GM21423 (cell line): Measurements from ENCODE around the gene BNC1.

Experiments
- ATAC-seq: cut with Tn5 transposase; IDR thresholded peaks from one replicate; pipeline ENCODE4 v1.9.1; 2021; ENCODE audit warnings: mild to moderate bottlenecking, moderate library complexity; ENCODE audit not compliant: unreplicated experiment

The BNC1 gene

GRCh38 chr15:83284559-83285283, at the start of gene BNC1:
Gene BNC1 (minus strand): TSS chr15:83284664. CDS start chr15:83284628, 36 bp downstream.
- no peak for ATAC-seq

GRCh38 chr15:83327041-83327440, 42.6 kb upstream of the BNC1 start:
- no peak for ATAC-seq

- ATAC-seq: no peak
Measured at GRCh38 chr15:83324799-83325198, 40.3 kb upstream of the BNC1 start.

- ATAC-seq: no peak
Measured at GRCh38 chr15:83323296-83323711, 38.8 kb upstream of the BNC1 start.

- ATAC-seq: no peak
Measured at GRCh38 chr15:83322691-83323090, 38.2 kb upstream of the BNC1 start.

GRCh38 chr15:83322061-83322460, 37.6 kb upstream of the BNC1 start:
- no peak for ATAC-seq

- ATAC-seq: no peak
Measured at GRCh38 chr15:83320844-83321243, 36.4 kb upstream of the BNC1 start.

- no peak for ATAC-seq
Measured at GRCh38 chr15:83320404-83320803, 35.9 kb upstream of the BNC1 start.

- no peak for ATAC-seq
Measured at GRCh38 chr15:83319771-83320170, 35.3 kb upstream of the BNC1 start.

GRCh38 chr15:83318861-83319415, 34.5 kb upstream of the BNC1 start:
- no peak for ATAC-seq

GRCh38 chr15:83318036-83318435, 33.6 kb upstream of the BNC1 start:
- ATAC-seq: no peak

- no peak for ATAC-seq
Measured at GRCh38 chr15:83312071-83312470, 27.6 kb upstream of the BNC1 start.

GRCh38 chr15:83310521-83311456, 26.3 kb upstream of the BNC1 start:
- ATAC-seq: no peak

- no peak for ATAC-seq
Measured at GRCh38 chr15:83308671-83309070, 24.2 kb upstream of the BNC1 start.

GRCh38 chr15:83306561-83306960, 22.1 kb upstream of the BNC1 start:
- no peak for ATAC-seq

GRCh38 chr15:83305704-83306291, 21.3 kb upstream of the BNC1 start:
- no peak for ATAC-seq

- no peak for ATAC-seq
Measured at GRCh38 chr15:83304861-83305703, 20.6 kb upstream of the BNC1 start.

GRCh38 chr15:83303535-83303934, 19.1 kb upstream of the BNC1 start:
- ATAC-seq: no peak

- no peak for ATAC-seq
Measured at GRCh38 chr15:83300826-83301225, 16.4 kb upstream of the BNC1 start.

- no peak for ATAC-seq
Measured at GRCh38 chr15:83299462-83299861, 15.0 kb upstream of the BNC1 start.
